ENCODE results near the gene POMC.

GRCh38 chr2:25116956-25117355 is 51.4 kb downstream of the POMC start:
- no peak for TF ChIP-seq CTCF (IDR thresholded peaks at IDR 0.05)
- TF ChIP-seq POLR2A (IDR thresholded peaks at IDR 0.05) = no peak
